GM15510 (cell line): ENCODE measurements around the gene KRTAP10-5.
"Not testable (repeated sequence)": the region's sequence is repeated elsewhere in the genome, so short reads cannot be mapped to it uniquely, and the experiment has no call there.

ENCODE experiments used
- POLR2A ChIP-seq: IDR thresholded peaks from 3 replicates; pipeline ENCODE4 v1.6.1; 2011; ENCODE audit warnings: borderline replicate concordance; ENCODE audit not compliant: insufficient read length; ENCODE audit errors: extremely low read depth

Gene KRTAP10-5

GRCh38 chr21:44578371-44579055 lies 1.9 kb downstream of the KRTAP10-5 start:
- no peak for TF ChIP-seq POLR2A

- no peak for TF ChIP-seq POLR2A
These were observed 4.4 kb downstream of the KRTAP10-5 start for GRCh38 chr21:44576025-44576420.

GRCh38 chr21:44575307-44576024 lies 4.9 kb downstream of the KRTAP10-5 start:
- TF ChIP-seq POLR2A: no peak

GRCh38 chr21:44574457-44575306 lies 5.7 kb downstream of the KRTAP10-5 start:
- no peak for TF ChIP-seq POLR2A

- not testable (repeated sequence) for TF ChIP-seq POLR2A
These were observed 6.6 kb downstream of the KRTAP10-5 start, which contains the start of gene KRTAP10-4 for GRCh38 chr21:44573630-44574456. TSS of gene KRTAP10-4 (plus strand) at chr21:44573729. CDS start at chr21:44573759, 30 bp downstream.

GRCh38 chr21:44572959-44573583 lies 7.3 kb downstream of the KRTAP10-5 start:
- TF ChIP-seq POLR2A: no peak

GRCh38 chr21:44571844-44572782 lies 8.3 kb downstream of the KRTAP10-5 start:
- TF ChIP-seq POLR2A: no peak

- no peak for TF ChIP-seq POLR2A
These were observed 9.1 kb downstream of the KRTAP10-5 start for GRCh38 chr21:44571296-44571695.

- no peak for TF ChIP-seq POLR2A
These were observed 10.4 kb downstream of the KRTAP10-5 start for GRCh38 chr21:44569861-44570517.

- TF ChIP-seq POLR2A: no peak
These were observed 11.5 kb downstream of the KRTAP10-5 start for GRCh38 chr21:44568667-44569556.

- TF ChIP-seq POLR2A: no peak
These were observed 12.1 kb downstream of the KRTAP10-5 start for GRCh38 chr21:44568261-44568660.
